Skeletal muscle satellite cell (primary cell): ENCODE data around the gene LRRN3.

Experiments
- H3K27me3 ChIP-seq: 2 replicates; pipeline ENCODE4 v1.7.0; 2013; ENCODE audit warnings: low read length; ENCODE audit not compliant: control insufficient read depth, insufficient read depth
- H3K36me3 ChIP-seq: 2 replicates; pipeline ENCODE4 v1.7.0; 2013; ENCODE audit warnings: mild to moderate bottlenecking, control low read depth, low read length; ENCODE audit not compliant: insufficient read depth
- H3K4me1 ChIP-seq: 2 replicates; pipeline ENCODE4 v1.7.0; 2013; ENCODE audit warnings: low read length; ENCODE audit not compliant: control insufficient read depth, insufficient read depth
- H3K4me2 ChIP-seq: 2 replicates; pipeline ENCODE4 v1.7.0; 2013; ENCODE audit warnings: mild to moderate bottlenecking, low read length
- H3K4me3 ChIP-seq: 2 replicates; pipeline ENCODE4 v1.7.0; 2013; ENCODE audit warnings: low read length
- H3K9ac ChIP-seq: 2 replicates; pipeline ENCODE4 v1.7.0; 2013; ENCODE audit warnings: mild to moderate bottlenecking, low read depth, low read length, moderate library complexity
- H3K9me3 ChIP-seq: replicated peaks from 2 replicates; pipeline ENCODE4 v1.7.0; 2013; ENCODE audit warnings: mild to moderate bottlenecking, control low read depth, low read length

The LRRN3 gene

DNA sequence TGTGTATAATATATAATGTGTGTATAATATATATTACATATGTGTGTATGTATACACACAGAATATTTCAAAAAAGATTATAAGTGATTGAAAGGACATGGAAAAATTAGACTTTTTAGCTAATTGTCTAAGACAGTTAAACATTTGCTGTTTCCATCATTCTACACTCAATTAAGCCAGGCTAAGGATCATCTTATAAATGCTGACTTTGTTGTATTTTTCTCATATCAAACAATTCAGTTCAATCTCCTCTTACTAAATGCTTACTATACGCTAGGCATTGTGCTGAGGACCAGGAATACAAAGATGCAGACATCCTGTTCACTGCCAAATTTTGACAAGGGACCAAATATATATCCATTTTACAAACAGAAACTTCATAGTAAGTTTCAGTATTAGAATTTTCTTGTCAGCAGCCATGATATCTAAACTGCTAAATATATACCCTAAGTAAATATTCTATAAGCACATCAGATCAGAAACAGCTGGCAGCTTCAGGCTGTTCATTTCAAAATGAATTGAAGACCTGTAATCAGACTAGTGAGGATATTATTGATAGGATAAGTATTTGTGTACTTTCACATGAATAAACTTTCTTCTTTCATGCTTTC is 10.3 kb upstream of the LRRN3 start:
- H3K36me3 ChIP-seq = no peaks in the 10 kb centered on the region
- no peak overlapping the region for H3K4me2 ChIP-seq
- H3K4me1 ChIP-seq = peaks cover 9% of the 10 kb centered on the region
- H3K9ac ChIP-seq = no peak overlapping the region
- H3K4me3 ChIP-seq = no peak overlapping the region
- H3K27me3 ChIP-seq = no peaks in the 10 kb centered on the region
- no peaks in the 10 kb centered on the region for H3K9me3 ChIP-seq

DNA sequence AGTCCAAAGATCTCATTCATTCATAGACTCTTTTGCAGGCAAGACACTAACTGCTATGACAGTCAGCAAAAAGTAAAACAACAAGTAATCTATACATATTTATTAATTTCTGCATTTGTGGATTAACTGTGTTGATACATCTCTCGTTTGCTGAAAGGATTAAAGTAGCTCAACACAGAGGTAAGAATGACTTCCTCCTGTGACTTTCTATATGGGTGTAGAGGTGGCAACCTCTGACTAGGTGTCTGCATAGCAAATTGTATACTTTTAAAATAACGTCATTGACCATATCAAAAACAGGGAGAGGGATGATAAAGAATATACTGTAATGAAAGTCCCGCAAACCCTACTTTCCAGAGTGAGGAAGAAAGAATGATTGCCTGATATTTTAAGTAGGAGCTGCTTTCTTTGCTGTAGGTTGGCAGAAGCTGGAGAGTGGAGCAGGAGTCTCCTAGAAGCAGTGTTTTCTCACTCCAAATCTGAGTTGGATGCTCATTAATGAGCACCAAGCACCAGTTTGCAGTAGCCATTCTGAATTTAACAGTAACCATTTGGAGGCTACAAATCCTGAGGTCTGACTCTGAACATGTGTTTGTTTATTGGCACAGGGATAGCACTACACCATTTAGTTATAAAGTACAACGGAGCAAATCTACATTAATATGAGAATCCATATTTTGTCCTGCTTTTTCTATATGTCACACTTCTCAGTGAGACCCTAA is 9.2 kb upstream of the LRRN3 start:
- no peaks in the 10 kb centered on the region for H3K36me3 ChIP-seq

DNA sequence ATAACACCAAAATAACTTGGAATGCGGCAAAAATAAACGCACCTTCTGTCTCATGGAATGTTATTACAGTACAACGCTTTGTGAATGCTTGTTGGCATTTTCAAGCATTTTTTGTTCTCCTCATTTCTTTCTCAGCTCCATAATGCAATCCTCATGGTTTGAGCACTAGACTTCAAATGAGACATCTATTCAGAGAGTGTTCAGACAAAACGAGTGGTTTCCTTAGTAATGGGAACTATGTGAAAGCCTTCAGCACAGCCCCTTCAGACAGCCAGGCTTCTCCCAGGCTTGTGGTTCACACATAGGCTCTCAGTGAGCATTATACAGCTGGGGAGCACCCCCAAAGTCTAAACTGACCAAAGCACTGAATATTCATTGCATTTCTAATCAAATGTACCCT is 8.6 kb upstream of the LRRN3 start:
- Histone ChIP-seq H3K9ac (no peak overlapping the region), H3K9me3 (no peaks in the 10 kb centered on the region), H3K36me3 (no peaks in the 10 kb centered on the region), H3K4me1 (peaks cover 3% of the 10 kb centered on the region), H3K27me3 (no peaks in the 10 kb centered on the region), H3K4me2 (no peak overlapping the region), H3K4me3 (no peak overlapping the region)

More for the DNA sequence above, 9.2 kb upstream of the LRRN3 start:
- no peak overlapping the region for H3K9ac ChIP-seq
- H3K4me1 ChIP-seq = peaks cover 3% of the 10 kb centered on the region
- no peak overlapping the region for H3K4me2 ChIP-seq
- H3K27me3 ChIP-seq = no peaks in the 10 kb centered on the region
- H3K9me3 ChIP-seq = no peaks in the 10 kb centered on the region
- H3K4me3 ChIP-seq = no peak overlapping the region

DNA sequence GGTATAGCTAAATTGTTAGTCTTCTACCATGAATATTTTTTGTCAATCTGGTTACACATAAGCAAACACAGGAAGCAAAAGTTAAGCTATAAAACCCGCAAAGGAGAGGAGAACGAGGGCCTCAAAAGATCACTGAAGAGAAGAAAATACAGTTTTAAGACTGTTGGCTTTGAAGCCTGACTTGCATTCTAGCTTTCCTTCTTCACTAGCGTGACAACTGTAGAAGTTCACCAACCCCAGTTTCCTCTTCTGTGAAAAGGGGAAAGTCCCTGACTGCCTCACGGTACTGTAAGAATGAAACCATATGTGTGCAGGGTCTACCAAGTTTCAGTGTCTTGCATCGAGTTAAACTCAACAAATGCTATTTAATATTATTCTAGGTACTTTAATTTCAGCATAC is 7.5 kb upstream of the LRRN3 start:
- no peaks in the 10 kb centered on the region for H3K36me3 ChIP-seq
- H3K9ac ChIP-seq = no peak overlapping the region
- no peak overlapping the region for H3K4me2 ChIP-seq
- H3K27me3 ChIP-seq = no peaks in the 10 kb centered on the region
- no peak overlapping the region for H3K4me3 ChIP-seq
- H3K9me3 ChIP-seq = no peaks in the 10 kb centered on the region
- peaks cover 3% of the 10 kb centered on the region for H3K4me1 ChIP-seq

DNA sequence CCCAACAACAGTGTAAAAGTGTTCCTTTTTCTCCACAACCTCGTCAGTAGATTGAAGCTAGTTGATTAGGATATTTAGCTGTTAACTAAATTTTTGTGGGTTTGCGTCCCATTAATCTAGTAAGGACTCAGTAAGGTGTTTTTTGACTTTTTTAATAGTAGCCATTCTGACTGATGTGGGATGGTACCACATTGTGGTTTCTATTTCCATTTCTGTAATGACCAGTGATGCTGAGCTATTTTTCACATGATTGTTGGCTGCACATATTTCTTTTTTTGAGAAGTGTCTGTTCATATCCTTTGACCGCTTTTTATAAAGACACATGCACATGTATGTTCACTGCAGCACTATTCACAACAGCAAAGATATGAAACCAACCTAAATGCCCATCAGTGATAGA is 5.6 kb upstream of the LRRN3 start:
- peaks cover 3% of the 10 kb centered on the region for H3K4me1 ChIP-seq

DNA sequence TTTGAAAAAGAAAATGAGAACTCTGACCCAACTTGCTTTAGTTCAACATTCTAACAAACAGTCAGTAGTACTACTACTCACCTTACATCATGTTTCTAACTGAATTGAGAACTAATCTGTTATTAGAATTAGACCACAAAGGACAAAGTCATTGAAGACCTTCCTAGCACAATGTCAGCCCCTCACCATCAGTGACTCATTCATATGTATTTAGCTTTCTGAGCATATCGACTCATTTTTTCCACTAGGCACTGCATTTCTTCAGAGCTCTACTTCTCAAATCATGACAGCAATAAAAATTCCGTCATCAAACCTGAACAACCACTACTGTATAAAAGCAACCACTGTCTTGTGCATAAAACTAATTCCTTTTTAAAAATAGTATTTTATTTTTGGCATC is 4.4 kb upstream of the LRRN3 start:
- Histone ChIP-seq H3K4me1 (peaks cover 3% of the 10 kb centered on the region), H3K27me3 (no peaks in the 10 kb centered on the region), H3K4me3 (no peak overlapping the region), H3K4me2 (no peak overlapping the region), H3K36me3 (no peaks in the 10 kb centered on the region), H3K9me3 (no peaks in the 10 kb centered on the region), H3K9ac (no peak overlapping the region)

More for the DNA sequence above, 5.6 kb upstream of the LRRN3 start:
- Histone ChIP-seq H3K27me3 (no peaks in the 10 kb centered on the region), H3K9ac (no peak overlapping the region), H3K9me3 (no peaks in the 10 kb centered on the region), H3K4me3 (no peak overlapping the region), H3K36me3 (no peaks in the 10 kb centered on the region), H3K4me2 (no peak overlapping the region)

DNA sequence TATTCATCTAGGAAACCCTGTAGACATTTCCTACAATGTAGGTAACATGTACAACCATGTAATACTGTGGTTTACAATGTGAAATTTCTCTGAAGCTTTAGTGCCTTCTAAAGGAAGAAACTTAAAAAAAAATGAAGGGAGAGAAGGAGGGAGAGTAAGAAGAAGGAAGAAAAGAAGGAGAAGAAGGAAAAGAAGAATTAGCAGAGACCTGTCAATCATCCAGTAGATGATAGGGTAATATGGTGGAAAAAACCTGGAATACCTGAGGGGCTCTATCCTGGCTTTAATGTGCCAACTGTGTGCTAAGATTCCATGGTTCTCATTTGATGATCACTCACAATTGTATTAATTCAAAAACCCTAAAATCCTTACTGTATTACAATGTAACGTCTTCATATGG is 2.6 kb upstream of the LRRN3 start:
- H3K27me3 ChIP-seq = no peaks in the 10 kb centered on the region

DNA sequence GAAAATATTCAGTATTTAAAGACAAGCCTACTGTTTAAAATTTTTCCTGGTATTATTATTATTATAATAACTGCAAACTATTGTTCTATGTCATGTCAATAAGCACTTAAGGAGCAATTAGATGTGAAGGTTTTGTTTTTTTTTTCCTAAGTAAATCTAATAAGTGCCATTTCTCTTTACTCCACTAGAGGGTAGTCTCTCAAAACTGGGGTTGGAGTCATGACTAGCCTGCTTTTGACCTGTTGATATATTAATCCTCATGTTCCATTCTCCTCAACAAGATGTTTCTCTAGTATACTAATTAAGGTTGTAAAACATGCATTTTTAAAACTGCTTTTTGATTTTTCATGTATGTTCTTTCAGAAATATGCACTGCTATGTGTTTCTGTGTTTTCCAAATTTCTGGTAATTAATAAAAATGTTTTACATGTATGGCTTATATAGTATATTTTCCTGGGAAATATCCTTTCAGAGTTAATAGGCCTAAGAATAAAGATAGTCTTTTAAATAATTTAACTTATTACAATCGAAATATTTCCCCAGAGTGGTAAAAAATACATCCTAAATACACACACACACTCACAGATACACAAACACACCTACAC is 1.0 kb upstream of the LRRN3 start:
- H3K4me2 ChIP-seq = no peak overlapping the region
- H3K36me3 ChIP-seq = no peaks in the 10 kb centered on the region
- H3K27me3 ChIP-seq = no peaks in the 10 kb centered on the region
- H3K9me3 ChIP-seq = no peaks in the 10 kb centered on the region
- H3K4me1 ChIP-seq = no peaks in the 10 kb centered on the region
- H3K4me3 ChIP-seq = no peak overlapping the region
- no peak overlapping the region for H3K9ac ChIP-seq

More for the DNA sequence above, 2.6 kb upstream of the LRRN3 start:
- no peak overlapping the region for H3K4me3 ChIP-seq
- H3K4me1 ChIP-seq = no peaks in the 10 kb centered on the region
- no peaks in the 10 kb centered on the region for H3K36me3 ChIP-seq
- H3K4me2 ChIP-seq = no peak overlapping the region
- H3K9me3 ChIP-seq = no peaks in the 10 kb centered on the region
- H3K9ac ChIP-seq = no peak overlapping the region

DNA sequence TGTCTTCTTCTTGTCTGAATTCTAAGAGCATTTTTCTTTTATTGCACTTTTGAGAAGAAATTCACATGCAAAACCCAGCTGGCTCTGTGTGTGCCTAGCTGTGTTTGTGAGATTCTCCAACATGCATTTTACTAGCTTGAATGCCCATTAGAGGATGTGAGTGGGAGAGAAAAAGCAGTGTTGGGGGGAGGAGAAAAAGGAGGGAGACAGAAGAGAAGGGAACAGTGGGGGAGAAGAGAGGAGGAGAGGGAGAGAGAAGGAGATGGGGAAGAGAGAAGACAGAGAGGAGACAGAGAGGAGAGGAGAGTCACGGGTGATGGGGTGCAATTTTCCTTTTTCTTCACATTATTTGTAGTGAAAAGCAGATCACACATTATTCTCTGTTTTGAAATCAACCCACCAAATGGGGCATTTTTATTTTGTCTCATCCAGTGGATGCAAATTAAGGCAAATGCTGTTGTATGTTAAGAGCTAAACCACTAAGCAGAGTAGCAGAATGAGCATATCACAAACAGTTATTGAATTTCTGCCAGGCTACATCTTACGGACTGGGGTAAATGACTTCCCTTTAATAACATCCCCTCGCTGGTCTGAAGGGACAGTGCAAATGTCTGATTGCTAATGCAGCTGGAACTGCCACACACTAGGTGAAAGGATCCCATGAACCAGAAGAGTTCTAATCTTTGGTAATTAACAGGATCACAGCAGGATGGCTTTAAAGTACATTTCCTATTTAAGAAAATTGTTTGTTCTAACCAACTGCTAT is 849 bp downstream of the LRRN3 start:
- no peak overlapping the region for H3K9ac ChIP-seq
- H3K4me1 ChIP-seq = no peaks in the 10 kb centered on the region
- H3K27me3 ChIP-seq = no peaks in the 10 kb centered on the region
- H3K4me3 ChIP-seq = no peak overlapping the region
- H3K36me3 ChIP-seq = no peaks in the 10 kb centered on the region
- no peak overlapping the region for H3K4me2 ChIP-seq
- no peaks in the 10 kb centered on the region for H3K9me3 ChIP-seq

DNA sequence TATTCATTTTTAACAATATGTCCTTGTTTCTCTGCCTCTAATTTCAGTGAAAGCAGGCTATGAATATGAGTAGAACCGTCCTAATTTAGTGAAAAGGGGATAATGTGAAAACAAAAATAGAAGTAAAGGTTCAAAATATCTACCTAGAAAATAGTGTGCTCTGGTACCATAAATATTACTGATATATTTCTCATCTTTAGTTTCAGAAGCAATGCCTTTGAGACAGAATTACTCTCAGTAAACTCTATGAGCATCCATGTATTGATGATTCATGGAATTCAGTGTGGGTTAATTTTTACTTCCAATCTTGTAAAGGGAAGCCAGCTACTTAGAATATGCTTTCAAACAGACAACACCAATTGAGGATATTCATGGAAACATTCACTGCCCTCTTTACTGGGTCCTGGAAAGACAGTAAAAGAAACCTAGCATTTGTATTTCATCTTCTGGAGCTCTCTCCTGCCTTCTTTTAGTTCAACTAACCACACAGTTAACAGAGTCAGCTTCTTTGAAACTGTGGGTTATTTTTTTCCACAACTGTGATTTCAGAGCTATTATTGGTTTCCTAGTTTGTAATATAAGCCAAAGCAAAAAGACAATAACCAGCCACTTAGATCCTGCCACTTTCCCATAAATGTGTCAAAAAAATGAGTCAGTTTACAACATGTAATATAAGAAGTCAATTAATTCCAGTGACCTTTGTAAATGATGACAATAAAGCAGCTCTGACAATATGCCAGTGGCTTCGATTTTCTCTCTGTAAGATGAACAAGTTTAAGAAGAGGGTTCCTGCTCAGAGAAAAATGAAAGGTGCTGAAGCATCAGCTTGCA is 1.7 kb downstream of the LRRN3 start:
- no peaks in the 10 kb centered on the region for H3K9me3 ChIP-seq
- no peak overlapping the region for H3K4me2 ChIP-seq
- H3K9ac ChIP-seq = no peak overlapping the region
- H3K27me3 ChIP-seq = no peaks in the 10 kb centered on the region
- no peaks in the 10 kb centered on the region for H3K4me1 ChIP-seq
- no peaks in the 10 kb centered on the region for H3K36me3 ChIP-seq
- no peak overlapping the region for H3K4me3 ChIP-seq

DNA sequence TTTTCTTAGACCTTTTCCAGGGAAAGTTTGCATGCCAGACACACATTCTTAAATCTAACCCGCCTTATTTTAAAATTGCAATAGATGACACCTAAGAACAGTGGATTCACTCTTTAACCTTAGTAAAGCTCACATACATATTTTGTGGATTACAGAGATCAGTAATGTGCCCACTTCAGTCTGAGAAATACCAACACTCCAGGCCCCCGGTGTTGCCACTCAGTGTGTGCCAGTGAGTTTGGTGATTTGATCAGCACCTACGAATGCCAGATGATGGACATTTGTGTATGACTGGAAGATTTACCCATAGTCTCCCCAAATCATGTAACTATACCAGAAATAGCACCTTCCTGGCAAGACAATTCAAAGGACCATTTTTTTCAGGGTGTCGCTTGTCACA is 2.6 kb downstream of the LRRN3 start:
- no peak overlapping the region for H3K4me2 ChIP-seq
- H3K27me3 ChIP-seq = no peaks in the 10 kb centered on the region
- H3K36me3 ChIP-seq = no peaks in the 10 kb centered on the region
- no peak overlapping the region for H3K9ac ChIP-seq
- no peak overlapping the region for H3K4me3 ChIP-seq
- no peaks in the 10 kb centered on the region for H3K4me1 ChIP-seq
- no peaks in the 10 kb centered on the region for H3K9me3 ChIP-seq
